Measurements from ENCODE around the gene EGFLAM.

EGFLAM gene

DNA sequence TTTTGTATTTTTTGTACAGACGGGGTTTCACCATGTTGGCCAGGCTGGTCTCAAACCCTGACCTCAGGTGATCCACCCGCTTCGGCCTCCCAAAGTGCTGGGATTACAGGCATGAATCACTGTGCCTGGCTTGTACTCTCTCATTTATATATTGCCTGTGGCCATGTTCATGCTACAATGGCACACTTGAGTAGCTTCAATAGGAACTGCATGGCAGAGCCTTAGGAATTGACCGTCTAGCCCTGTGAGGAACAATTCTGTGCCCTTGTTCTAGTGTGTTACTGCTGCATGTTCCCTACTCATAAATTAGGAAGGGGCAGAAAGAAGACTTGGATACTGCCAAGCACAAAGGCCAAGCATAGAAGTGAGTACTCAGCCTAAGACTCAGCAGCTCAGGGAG, 193.8 kb downstream of the EGFLAM start:
- DNase-seq, result no peak

DNA sequence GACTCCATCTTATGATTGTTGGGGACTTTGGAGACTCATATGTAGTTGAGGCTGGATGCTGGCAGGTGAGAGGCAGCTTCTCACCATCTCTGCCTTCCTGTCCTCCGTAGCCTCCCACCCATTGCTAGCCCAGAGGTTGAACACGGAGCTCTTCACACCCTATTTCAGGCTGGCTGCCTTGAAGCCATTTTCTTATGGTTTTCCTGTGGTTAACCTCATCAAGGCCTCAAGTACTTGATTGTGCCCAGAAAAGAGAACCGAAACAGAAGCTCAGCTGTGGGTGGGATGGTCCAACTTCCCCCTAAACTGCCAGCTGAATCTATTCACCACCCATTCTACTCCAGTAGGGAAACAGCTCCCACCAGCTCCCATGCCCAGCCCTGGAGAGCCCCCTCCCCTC, 195.1 kb downstream of the EGFLAM start:
- no peak for DNase-seq

GRCh38 chr5:38453921-38454320, 195.6 kb downstream of the EGFLAM start:
- DNase-seq, result no peak

- no peak for DNase-seq
Observed at GRCh38 chr5:38455796-38456330, 197.5 kb downstream of the EGFLAM start.

GRCh38 chr5:38456657-38457399, 198.5 kb downstream of the EGFLAM start:
- DNase-seq, result no peak

GRCh38 chr5:38458174-38458573, 199.8 kb downstream of the EGFLAM start:
- DNase-seq, result no peak

GRCh38 chr5:38462976-38463633, 204.7 kb downstream of the EGFLAM start:
- no peak for DNase-seq

DNA sequence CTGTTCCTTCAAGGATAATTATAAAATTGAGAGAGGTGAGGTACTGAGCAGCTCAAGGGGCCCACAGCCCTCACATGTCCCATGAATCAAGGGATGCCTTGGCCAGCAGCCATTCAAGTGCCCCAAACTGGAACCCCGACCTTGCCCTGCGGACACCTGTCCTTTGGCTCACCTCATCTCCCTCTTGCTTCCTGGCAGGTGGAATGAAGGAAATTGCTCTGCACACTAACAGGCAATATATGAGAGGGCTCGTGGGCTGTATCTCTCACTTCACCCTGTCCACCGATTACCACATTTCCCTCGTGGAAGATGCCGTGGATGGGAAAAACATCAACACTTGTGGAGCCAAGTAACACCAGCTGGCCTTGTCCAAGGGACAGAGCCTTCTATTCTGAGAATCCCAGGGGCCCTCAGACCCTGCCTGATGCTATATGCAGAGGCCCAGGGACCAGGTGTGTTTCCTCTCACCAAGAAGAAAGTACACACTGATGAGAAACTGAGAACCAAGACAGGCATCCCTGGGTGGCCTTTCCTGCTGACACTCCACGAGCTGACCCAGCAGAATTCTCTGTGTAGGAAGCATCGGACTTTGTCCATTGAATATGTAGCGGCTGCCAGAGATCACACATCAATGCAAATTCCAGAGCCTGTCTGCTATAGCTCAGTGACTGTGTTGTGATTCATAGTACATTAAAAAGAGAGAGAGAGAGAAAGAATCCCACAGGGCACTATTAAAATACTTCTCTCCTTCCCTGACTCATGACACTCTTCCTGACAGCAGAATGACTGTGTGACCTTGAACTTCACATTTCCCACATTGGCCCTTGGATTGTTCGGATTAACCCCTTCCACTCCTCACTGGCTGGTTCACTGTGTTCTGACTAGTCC, 205.5 kb downstream of the EGFLAM start:
- peak; percentile 81 for DNase-seq

GRCh38 chr5:38465061-38465460, 206.7 kb downstream of the EGFLAM start:
- no peak for DNase-seq

DNA sequence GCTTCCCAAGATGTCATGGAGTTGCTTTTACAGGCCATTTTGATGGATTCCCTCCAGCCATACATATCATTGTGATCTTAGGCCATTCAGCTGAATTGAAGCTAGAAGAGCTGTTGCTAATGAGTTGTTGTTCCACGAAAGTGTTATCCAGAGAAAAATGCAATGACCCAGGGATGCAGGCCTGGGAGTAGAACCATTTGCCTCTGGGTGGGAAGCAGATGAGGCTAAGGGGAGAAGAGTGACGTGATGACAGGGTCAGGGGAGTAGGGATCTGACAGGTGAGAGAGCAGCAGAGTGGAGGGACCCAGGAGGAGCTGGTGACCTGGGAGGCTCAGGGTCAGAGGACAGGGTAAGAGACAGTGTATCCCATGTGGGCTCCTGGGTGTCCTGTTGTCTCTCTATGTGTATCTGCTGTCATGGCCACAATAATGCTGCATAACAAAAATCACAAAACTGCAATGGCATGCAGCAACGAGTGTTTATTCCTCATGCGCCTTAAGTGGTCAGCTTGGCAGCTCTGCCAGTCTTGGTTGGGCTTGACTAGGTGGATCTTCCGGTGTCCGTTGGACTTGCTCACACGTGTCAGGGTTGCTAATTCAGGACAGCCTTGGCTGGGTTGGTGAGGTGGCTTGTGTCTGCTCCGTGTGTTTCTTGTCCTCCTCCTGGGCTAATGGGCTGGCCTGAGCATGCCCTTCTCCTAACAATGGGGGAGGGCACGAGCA, 207.5 kb downstream of the EGFLAM start:
- DNase-seq, result no peak

DNA sequence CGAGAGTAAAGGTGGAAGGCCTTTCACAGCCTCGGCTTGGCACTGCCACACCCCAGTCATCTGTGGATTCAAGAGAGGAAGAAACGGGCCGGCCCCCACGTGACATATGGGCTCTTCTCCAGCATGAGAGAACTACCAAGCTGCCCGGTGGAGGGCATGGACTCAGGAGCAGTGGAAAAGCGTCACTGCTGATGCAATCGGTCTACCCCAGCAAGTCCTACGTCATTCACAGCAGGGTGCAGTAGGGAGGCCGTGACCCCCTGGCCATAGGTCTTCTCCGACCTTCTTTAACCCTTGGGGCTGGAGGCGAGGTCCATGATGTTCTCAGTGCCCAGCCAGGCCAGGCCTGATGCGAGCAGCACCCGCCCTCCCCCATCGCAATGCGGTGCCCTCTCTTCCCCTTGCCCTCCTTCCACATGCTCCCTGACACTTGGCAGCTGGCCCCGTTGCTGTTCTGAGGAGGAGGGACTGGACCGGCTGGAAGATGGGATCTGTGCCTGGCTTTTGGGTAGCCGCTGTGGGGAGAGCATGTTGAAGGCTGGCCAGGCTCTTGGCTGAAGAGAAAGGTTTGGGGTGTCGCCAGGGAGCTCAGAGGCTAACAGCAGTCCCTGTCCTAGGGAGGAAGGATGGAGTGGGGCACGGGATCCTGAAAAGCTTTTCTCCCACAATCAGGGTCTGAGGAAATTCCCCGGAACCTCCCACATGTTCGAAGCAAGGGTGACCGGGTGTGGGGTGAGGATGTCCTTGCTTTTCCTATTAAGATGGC, 208.2 kb downstream of the EGFLAM start:
- DNase-seq, result no peak

DNA sequence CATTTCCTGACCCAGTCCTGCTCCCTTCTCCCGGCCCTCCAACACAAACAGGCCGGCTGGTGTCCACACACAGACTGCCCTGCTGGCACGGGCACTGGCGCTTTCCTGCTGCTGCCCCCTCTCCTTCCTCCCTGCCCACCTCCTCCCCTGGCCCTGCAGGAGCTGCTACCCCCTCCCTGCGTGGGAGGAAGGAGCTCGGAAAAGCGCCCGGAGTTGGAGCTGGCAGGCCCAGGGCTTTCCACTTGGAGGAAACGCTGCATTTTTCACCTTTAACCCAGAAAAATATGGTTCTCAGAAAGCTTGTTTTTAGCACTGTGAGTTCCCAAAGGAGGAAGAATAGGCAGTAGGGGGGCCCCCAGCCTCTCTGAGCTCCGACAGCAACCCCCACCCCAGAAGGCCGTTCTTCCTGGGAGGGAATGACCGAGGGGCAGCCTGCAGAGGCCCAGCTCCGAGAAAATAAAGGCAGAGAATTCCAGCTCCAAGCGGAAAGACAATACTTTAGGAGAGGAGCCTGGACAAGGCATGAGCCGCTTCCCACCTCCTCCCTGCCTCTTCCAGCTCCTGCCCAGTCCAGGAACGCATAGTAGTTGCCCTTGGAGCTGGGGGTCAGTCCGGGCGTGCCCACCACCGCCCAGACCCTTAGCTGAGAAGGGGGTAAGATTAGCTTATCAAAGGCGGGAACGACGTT, 209.1 kb downstream of the EGFLAM start:
- DNase-seq, result no peak

GRCh38 chr5:38468202-38468673, 209.9 kb downstream of the EGFLAM start:
- DNase-seq, result peak; percentile 44

GRCh38 chr5:38468978-38469706, 210.8 kb downstream of the EGFLAM start:
- DNase-seq, result no peak

GRCh38 chr5:38469707-38470267, 211.4 kb downstream of the EGFLAM start:
- no peak for DNase-seq

DNA sequence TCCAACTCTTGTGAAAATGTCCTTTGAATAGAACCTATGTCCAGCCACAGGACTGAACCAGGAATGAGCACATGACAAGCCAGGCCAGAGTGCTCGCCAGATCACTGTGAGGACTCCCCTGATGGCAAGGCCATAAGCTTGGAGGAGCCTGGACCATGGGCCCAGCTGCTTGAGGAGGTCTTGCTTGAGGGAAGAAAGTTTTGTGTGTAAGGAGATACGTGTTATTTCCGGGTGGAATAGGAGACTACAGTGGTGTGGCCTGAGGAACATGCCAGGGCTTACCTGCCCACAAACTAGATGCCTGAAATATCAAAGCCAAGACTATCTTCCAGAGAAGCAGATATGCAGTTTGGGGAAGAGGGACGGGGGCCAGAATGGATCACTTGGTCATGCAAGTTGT, 213.3 kb downstream of the EGFLAM start:
- DNase-seq, result no peak

- DNase-seq, result no peak
Observed at GRCh38 chr5:38472541-38472940, 214.2 kb downstream of the EGFLAM start.

- no peak for DNase-seq
Observed at GRCh38 chr5:38473008-38473407, 214.6 kb downstream of the EGFLAM start.

DNA sequence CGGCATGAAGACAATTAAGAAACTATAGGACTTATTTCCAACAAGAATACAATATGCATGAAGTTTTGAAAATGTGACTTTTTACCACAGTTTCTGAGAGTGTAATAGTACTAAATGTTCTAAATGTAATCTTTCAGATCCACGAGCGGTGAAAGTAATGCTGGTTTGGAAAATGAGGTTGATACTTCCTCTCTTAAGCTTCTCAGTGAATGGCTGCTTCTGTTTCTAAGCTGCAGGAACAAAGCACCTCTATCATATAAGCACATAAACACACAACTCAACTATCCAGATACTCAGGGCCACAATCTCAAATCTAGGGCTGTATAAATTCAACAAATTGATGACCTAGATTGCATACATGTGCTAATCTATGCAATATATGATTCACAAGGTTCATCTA, 219.8 kb downstream of the EGFLAM start:
- no peak for DNase-seq

DNA sequence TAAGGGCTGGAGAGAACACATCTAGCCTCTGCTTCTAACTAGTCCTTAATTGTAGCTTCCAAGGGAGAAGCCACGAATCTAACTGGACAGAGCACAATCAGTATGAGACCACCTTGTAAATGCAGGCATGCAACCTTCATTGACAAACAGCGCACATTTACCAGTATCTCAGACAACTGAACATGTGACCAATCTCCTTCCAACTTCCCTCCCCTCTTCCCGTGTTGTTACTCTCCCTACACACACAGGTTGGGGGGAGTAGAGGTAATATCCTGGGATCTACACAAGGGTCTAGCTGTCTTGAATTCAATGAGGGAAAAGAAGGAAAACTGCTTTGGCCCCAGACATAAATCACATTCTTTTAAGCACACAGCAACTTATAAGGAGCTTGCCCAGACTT, 220.5 kb downstream of the EGFLAM start:
- no peak for DNase-seq
